ENCODE data around the gene ABCA12.

DNA sequence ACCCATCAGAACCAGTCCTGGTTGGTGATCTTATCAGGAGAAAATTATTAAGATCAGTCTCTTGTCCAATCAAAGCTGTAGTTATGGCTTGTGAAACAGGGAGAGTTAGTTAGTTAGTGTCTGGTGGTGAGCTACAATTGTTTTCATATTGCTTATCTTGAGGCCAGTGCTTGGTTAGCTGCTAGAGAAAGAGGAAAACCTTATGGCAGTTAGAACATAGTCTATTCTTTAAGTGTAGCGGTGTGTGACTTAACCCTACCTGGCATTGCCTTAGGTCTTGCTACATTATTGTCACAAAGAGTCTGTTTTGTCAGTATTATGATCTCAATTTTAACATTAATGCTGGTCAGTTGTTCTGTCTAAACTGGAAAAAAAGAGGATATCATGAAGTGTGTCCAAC lies 11.5 kb upstream of the ABCA12 start:
- no peak for TF ChIP-seq CTCF (IDR thresholded peaks at IDR 0.05)
- TF ChIP-seq, protein P1, sequence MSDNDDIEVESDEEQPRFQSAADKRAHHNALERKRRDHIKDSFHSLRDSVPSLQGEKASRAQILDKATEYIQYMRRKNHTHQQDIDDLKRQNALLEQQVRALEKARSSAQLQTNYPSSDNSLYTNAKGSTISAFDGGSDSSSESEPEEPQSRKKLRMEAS (IDR thresholded peaks at IDR 0.05; ENCODE audit: low read depth): no peak
- TF ChIP-seq POLR2AphosphoS5 (IDR thresholded peaks at IDR 0.05; ENCODE audit: low read depth, low read length): no peak
- no peak for TF ChIP-seq SIN3A (IDR thresholded peaks at IDR 0.05; ENCODE audit: borderline replicate concordance, low read depth, low read length)
- no peak for TF ChIP-seq JUND (IDR thresholded peaks at IDR 0.05)
- no peak for TF ChIP-seq REST (IDR thresholded peaks at IDR 0.05; ENCODE audit: low read depth, low read length)
